Stimulated activated CD4-positive, alpha-beta T cell treated with anti-CD3 and anti-CD28 coated beads, TNF-alpha, amount 100 ng/mL, for 4 hours (primary cell): ENCODE measurements around the gene MAST3.

ENCODE experiments used
- DNase-seq, 3 experiments: peaks; one replicate each; pipeline ENCODE4 v3.0.0-alpha.2; 2020; ENCODE audit warnings: low read depth in 3 of 3

Gene MAST3

GRCh38 chr19:18135712-18136584, 38.4 kb downstream of the MAST3 start:
- DNase-seq = no peak

- no peak for DNase-seq
Observed at GRCh38 chr19:18137242-18137641, 39.7 kb downstream of the MAST3 start.

- DNase-seq = no peak
Observed at GRCh38 chr19:18137657-18138339, 40.2 kb downstream of the MAST3 start.

DNA sequence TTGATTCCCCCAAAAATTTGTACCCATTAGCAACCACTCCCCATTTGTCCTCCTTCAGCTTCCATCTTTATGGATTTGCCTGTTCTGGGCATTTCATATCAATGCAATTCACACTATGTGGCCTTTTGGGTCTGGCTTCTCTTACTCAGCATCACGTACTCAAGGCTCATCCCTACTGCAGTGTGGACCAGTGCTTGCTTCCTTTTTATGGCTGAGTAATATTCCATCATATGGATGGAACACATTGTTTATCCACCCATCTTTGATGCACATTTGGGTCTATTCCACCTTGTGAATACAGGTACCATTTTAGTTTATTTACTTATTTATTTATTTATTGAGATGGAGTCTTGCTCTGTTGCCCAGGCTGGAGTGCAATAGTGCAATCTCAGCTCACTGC, 42.9 kb downstream of the MAST3 start:
- DNase-seq = no peak

- no peak for DNase-seq
Observed at GRCh38 chr19:18141031-18141430, 43.5 kb downstream of the MAST3 start.

- no peak for DNase-seq
Observed at GRCh38 chr19:18143902-18144301, 46.3 kb downstream of the MAST3 start.

DNA sequence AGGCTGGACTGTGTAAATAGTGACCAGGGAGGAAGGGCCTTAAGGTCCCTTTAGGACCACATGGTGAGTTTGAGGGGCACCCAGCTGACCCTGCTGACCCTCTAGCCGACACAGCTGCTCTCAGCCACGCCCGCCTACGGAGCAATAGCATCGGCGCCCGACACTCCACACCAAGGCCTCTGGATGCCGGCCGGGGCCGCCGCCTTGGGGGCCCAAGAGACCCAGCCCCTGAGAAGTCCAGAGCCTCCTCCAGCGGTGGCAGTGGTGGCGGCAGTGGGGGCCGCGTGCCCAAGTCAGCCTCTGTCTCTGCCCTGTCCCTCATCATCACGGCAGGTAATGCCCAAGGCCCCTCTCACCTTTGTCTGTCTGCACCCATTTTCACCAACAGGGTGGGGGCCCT, 46.8 kb downstream of the MAST3 start:
- no peak for DNase-seq

DNA sequence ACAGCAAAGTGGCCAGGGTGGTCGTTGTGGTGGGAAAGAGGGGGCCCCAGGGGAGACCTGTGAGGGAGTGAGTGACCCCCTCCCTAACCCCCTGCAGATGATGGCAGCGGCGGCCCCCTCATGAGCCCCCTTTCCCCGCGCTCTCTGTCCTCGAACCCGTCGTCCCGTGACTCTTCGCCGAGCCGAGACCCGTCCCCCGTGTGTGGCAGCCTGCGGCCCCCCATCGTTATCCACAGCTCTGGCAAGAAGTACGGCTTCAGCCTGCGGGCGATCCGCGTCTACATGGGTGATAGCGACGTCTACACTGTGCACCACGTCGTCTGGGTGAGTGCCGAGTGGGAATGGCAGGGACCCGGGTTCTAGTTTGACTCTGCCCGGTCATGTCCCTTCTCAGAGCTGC, 47.3 kb downstream of the MAST3 start:
- no peak for DNase-seq

DNA sequence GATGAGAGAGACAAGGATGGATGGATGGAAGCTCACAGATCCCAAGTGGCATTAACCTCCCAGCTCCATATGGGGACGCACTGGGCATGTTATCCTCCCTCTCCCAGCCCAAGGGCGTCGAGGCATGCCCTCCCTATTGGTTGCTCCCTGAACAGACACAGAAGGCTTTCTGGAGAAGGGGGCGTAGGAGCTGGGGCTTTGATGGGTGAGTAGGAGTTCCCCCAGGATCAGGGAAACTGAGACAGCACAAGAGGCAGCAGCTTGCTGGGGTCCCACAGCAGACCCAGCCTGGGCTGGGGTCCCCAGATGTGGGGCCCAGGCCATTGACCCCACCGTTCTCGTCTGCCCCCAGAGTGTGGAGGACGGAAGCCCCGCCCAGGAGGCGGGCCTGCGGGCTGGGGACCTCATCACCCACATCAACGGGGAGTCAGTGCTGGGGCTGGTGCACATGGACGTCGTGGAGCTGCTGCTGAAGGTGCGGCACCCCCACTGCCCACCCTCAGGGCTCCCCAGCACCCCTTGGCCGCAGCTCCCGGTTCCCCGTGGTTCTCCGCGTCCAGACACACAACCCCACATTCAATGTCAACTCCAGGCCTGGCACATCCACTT, 47.9 kb downstream of the MAST3 start:
- DNase-seq = no peak

GRCh38 chr19:18147396-18147795, 49.8 kb downstream of the MAST3 start:
- DNase-seq = no peak

DNA sequence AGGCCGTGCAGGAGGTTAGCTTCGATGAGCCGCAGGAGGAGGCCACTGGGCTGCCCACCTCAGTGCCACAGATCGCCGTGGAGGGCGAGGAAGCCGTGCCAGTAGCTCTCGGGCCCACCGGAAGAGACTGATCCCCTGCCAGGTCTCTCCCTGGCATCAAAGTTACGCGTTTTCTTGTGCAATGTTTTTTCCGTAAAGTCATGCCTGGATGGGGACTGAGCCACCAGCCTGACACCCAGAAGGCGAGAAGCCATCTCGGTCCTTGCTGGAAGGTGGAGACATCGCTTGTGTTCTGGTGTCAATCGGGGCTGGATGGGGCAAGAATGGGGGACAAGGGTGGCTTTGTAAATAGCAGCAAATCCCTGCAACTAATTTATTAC, 52.0 kb downstream of the MAST3 start:
- no peak for DNase-seq

GRCh38 chr19:18150776-18151624, 53.4 kb downstream of the MAST3 start:
- DNase-seq = no peak

DNA sequence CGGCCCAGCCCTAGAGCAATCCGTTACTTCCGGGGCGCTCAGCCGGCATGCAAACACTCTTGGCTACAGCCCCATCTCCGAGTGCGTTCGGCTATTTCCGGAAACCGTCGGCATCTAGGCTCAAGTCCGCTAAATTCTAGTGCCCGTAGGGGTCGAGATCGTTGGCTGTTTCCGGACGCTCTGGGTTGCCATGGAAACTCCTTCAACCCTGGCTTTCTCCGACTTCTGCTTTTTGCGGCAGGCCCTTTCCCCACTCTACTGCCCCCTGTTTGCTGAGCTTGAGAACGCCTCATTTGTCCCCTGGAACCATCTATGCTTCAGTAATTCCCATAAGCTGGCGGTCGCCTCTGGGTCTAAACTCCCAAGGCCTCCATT, 54.9 kb downstream of the MAST3 start:
- peak; percentile 86 to 97 (median 91) for DNase-seq

GRCh38 chr19:18152817-18153555, 55.4 kb downstream of the MAST3 start, which contains the start of gene PIK3R2:
Gene PIK3R2, plus strand, starts transcription at chr19:18153163. Its CDS starts 2,717 bp downstream, at chr19:18155880.
- DNase-seq = peak; percentile 97 to 99 (median 99)

GRCh38 chr19:18153556-18154134, 56.1 kb downstream of the MAST3 start:
- DNase-seq = no peak

- DNase-seq = no peak
Observed at GRCh38 chr19:18155095-18156087, 57.8 kb downstream of the MAST3 start.

DNA sequence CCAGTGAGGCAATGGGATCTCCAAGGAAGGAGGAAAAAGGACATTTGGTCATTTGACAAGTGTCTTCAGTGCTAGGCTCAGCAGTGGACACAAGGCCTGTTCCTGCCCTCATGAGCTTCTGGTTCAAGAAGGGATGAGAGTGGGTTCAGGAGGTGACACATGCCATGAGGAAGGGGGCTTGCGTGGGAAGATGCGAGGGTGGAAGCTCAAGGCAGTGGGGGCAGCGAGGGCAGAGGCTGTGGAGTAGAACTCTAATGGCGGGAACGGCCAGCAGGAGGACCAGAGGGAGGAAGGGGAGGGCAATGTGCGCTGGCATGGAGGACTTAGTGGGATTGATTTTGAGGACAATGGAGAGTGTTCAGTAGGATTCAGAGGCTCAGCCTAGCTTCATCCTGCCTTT, 58.7 kb downstream of the MAST3 start:
- no peak for DNase-seq

DNA sequence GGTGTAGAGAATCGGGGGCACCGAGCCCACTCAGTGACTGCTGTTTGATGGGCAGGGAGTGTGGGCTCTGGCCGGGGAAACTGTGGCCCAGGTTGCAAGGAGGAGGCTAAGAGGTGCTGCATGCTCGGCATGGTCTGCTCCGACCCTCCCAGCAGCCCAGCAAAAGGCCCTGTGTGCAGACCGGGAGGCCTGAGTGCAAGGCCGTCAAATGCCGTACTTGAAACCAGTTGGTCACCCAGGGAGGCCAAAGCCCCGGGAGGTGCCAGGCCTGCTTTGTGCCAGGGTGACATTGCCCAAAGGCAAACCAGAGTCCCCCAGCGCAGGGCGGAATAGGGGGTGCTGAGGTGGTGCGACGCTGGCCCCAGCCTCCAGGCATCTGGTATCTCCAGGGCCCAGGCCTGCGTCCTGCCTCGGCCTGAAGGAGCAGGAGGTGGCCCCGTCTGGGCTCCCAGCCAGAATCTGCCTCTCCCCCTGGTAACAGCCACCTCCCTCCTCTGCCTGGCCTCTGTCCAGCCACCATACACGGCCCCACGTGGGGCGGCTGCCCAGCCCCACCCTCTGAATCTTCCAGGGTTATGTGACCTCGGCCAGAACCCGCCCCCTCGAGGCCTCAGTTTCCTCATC, 59.4 kb downstream of the MAST3 start:
- no peak for DNase-seq

DNA sequence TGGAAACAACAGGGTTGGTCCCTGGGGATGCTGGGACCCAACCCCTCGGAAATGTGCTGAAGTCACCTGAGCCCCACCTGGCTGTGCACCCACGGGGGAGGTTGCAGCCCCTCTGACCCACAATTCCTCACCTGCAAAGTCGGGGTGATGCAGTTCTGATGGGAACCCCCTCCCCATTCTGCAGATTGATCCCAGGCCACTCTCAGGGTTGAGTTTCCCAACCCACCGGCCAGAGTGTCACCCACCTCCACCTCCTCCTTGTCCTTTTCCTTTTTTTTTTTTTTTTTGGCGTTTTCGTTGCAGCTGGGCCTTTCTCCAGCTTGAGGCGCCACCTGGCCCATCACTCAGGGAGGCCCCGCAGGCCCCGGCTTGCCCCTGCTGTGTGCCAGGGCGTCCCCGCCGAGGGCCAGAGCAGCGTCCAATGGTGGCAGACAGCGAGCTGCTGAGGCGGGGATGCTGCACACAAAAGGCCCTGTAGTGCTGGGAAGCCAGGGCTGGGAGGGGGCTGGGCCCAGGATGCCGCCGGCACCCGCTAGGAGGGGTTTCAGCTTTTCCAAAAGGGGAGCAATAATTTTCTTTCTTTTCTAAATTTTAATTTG, 60.0 kb downstream of the MAST3 start:
- no peak for DNase-seq
